Rectal smooth muscle tissue (tissue), 1 donor: ENCODE measurements around the gene PYGO2.

ENCODE experiments used
- H3K27ac ChIP-seq: one replicate; pipeline ENCODE4 v1.7.0; 2013; ENCODE audit warnings: low read depth, low read length, inconsistent platforms
- H3K27me3 ChIP-seq: one replicate; pipeline ENCODE4 v1.7.0; 2013; ENCODE audit warnings: low read length; ENCODE audit not compliant: control insufficient read depth, insufficient read depth
- H3K36me3 ChIP-seq: one replicate; pipeline ENCODE4 v1.7.0; 2013; ENCODE audit warnings: low read length; ENCODE audit not compliant: control insufficient read depth, insufficient read depth
- H3K4me1 ChIP-seq: one replicate; pipeline ENCODE4 v1.7.0; 2013; ENCODE audit warnings: low read length; ENCODE audit not compliant: control insufficient read depth, insufficient read depth
- H3K4me3 ChIP-seq: one replicate; pipeline ENCODE4 v1.7.0; 2013; ENCODE audit warnings: low read length
- H3K9ac ChIP-seq: one replicate; pipeline ENCODE4 v1.7.0; 2013; ENCODE audit warnings: low read length

PYGO2 gene

DNA sequence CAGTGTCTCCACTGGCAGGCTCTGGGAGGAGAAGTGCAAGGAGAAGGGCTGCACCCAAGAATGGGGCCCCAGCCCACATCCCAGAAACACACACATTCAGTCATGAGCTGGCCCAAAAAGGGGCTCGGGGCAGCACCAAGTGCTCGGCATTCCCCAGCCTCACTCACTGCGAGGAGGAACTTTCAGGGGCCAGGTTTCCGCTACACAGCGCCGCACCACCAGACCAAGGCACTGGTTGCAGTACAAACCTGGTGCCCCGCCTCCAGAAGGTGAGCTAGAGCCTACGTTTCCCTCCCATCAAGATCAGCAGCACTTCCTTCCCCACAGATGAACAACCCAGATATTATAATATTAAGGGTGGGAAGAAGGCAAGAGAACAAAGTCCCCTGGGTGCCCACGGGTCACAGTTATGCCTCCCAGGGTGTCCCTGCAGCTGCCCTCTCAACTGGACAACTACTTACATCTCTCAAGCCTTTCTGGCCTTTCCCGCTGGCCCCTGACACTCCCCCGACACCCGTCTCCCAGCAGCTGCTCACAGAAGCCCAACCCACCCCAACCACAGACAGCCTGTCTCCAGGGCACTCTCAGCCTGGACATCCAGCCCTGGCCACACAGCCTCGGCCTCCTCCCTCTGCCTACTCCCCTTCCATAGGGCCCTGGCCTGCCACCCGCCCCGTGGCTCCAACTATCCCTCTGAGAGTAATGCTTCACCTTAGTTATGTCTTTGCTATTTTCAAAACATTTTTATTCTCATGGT, 9.5 kb downstream of the PYGO2 start:
- Histone ChIP-seq H3K27ac (no peak overlapping the region), H3K4me1 (peaks cover 23% of the 10 kb centered on the region), H3K4me3 (no peak overlapping the region), H3K36me3 (peaks cover 23% of the 10 kb centered on the region), H3K9ac (no peak overlapping the region), H3K27me3 (no peaks in the 10 kb centered on the region)

DNA sequence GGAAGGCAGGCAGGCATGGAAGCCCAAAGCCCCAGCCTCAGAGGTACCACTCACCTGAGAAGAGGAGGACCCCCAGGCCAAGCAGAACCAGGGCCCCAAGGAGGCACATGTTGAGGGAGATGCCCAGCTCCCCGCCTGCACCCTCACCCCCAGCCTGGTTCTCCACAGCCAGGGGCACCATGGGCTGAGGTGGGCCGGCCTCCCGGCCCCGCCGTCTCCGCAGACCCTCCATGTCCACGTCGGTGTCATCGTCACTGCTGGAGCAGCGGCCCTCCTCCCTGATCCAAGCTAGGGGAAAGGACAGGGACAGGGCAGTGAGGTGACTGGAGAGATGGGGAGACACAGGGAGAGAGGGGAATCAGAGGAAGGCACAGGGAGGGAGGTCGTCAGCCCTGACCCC, 13.5 kb downstream of the PYGO2 start:
- Histone ChIP-seq H3K27ac (no peak overlapping the region), H3K9ac (no peak overlapping the region), H3K36me3 (peaks cover 27% of the 10 kb centered on the region), H3K4me3 (no peak overlapping the region), H3K4me1 (no peaks in the 10 kb centered on the region), H3K27me3 (no peaks in the 10 kb centered on the region)

DNA sequence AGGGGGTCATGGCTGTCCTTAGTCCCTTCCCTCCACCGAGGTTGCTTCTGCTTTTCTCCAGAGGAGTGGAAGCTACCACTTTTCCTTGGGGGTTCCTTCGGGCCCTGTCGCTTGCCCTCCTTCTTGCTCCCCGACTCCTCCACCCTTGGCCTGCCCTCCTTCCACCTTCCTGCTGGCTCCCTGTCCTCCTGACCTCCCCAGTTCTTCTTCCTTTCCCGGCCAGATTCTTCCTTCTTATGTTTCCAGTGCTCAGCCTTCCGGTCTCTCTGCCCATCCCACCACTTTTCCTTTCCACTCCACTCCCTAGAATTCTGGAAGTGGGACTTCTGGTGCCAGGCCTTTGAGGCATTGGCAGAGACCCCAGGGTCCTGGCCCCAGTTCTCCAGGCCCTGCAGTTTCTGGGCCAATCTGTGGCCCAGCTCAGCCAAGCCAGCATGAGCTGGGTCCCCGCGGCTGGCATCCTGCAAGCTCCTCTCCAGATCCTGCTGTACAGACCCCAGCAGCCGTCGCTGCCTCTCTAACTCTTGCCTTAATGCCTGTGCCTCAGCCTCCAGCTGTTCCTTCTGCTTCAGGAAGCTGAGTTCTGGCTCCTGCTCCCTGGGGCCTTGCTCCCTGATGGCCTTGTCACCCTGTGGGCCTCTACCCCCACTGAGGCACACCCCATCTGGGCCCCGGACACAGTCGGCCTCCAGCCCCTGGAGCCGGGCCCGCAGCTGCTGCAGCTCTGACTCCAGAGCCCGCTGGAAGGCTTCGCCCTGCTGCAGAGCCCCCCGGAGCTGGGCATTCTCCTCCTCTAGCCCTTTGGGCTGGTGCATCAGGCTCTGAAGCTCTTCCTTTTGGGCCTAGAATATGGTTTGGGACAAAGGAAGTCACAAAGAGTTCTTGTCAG, 15.4 kb downstream of the PYGO2 start:
- H3K27ac ChIP-seq: no peak overlapping the region
- H3K4me1 ChIP-seq: no peaks in the 10 kb centered on the region
- peaks cover 24% of the 10 kb centered on the region for H3K36me3 ChIP-seq
- H3K9ac ChIP-seq: no peak overlapping the region
- H3K27me3 ChIP-seq: no peaks in the 10 kb centered on the region
- no peak overlapping the region for H3K4me3 ChIP-seq

DNA sequence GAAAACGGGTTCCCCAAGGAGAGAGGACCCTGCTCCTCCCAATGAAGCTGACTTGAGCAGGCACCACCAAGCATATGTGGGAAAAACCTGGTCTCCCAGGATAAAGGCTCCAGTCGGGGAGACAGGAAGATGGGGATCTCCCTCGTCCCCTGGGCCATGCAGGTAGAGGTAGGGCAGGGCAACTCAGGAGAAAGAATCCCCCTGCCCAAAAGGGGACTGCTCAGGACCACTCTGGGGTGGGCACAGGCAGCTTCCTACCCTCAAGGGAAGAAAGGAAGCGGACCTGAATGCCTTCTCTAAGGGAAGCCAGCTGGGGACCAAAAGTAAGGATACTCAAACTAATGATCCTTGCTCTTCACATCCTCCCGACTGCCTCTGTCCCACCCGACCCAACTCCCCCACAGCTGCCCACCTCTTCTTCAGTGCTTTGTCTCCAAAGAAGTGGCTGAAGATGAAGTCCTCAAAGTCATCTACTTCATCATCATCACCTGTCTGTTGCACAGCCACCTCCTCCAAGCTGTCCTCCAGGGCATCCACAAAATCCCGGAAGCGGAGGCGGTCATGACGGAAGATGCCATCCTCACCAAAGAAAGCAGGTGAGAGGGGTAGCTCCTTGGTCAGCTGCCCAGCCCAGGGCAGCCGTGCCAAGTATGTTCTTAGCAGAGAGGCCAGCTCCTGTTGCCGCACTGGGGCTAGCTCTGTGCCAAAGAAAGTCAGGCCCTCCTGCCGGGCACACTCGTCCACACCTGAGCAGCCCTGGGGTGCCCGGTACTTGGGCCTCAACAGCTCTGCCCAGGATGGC, 16.2 kb downstream of the PYGO2 start:
- Histone ChIP-seq H3K4me1 (no peaks in the 10 kb centered on the region), H3K27ac (no peak overlapping the region), H3K36me3 (peaks cover 17% of the 10 kb centered on the region), H3K9ac (no peak overlapping the region), H3K4me3 (no peak overlapping the region), H3K27me3 (no peaks in the 10 kb centered on the region)

DNA sequence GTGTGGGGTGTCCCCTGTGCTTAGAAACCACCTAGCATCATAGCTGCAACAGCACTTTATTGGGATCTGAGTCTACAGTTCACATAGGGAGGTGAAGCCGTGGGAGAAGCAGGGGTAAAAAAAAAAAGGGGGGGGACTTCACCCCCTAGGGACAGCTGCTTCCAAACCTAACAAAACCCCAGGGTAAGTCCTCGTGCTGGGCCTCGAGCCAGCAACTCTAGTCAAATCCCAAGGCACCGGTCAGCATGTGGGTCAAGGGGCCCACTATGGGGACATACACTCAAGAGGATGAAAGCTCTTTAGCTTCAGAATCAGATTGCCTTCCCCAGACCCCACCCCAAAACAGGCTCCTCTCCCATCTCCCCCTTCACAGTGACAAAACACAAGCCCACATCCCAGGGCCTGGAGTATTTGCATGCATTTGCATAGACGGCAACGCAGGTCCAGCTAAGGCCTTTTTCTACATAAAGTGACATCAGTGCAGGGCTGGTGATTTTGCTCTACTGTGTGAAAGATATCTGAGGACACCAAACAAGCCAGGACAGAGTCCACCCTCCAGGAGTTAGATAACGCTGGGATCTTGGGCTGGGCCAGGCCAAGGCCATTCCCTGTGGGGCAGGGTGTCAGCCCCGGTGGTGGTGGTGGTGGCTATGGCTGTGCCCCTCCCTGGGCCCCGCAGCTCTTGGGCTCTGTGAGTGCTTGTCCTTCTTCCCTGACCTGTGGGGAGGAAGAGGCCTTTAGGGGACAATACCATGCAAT, 17.0 kb downstream of the PYGO2 start:
- H3K4me3 ChIP-seq: no peak overlapping the region
- no peaks in the 10 kb centered on the region for H3K4me1 ChIP-seq
- H3K27ac ChIP-seq: no peak overlapping the region
- peaks cover 17% of the 10 kb centered on the region for H3K36me3 ChIP-seq
- no peaks in the 10 kb centered on the region for H3K27me3 ChIP-seq
- H3K9ac ChIP-seq: no peak overlapping the region

DNA sequence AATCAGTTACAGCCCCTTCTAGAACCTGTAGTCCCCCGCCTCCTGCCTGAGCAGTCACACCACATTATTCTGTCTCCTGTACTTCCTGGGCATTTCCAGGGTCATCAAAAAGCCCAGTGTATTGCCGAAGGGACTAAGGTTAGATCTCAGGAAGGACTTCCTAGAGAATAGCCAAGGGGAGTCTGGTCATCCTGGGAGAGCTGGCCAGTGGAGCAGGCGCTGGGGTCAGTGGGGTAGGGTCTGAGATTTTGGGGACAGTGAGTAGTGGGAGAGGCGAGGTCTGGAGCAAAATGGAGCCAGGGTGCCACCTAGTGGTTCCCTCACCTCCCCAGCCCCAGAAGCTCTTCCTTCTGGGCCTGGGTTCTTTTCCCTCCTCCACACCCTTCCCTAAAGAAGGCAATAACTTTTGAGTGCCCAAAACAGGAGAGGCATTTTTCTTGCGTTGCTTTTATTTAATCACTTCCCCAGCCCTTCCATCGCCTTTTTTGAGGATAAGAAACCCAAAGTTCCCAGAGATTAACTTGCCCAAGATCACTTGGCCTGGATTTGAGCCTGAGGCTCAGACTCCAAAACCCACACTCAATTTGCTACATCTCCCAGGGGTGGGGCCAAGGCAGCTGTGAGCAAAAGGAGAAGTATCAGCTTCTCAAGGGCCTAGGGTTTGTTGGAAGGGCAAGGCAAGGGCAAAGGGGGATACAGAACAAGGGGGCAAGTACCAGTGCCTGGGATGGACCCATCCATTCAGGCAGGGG, 17.8 kb downstream of the PYGO2 start:
- H3K27ac ChIP-seq: no peak overlapping the region
- no peak overlapping the region for H3K9ac ChIP-seq
- no peaks in the 10 kb centered on the region for H3K27me3 ChIP-seq
- H3K36me3 ChIP-seq: peaks cover 17% of the 10 kb centered on the region
- no peak overlapping the region for H3K4me3 ChIP-seq
- H3K4me1 ChIP-seq: no peaks in the 10 kb centered on the region

DNA sequence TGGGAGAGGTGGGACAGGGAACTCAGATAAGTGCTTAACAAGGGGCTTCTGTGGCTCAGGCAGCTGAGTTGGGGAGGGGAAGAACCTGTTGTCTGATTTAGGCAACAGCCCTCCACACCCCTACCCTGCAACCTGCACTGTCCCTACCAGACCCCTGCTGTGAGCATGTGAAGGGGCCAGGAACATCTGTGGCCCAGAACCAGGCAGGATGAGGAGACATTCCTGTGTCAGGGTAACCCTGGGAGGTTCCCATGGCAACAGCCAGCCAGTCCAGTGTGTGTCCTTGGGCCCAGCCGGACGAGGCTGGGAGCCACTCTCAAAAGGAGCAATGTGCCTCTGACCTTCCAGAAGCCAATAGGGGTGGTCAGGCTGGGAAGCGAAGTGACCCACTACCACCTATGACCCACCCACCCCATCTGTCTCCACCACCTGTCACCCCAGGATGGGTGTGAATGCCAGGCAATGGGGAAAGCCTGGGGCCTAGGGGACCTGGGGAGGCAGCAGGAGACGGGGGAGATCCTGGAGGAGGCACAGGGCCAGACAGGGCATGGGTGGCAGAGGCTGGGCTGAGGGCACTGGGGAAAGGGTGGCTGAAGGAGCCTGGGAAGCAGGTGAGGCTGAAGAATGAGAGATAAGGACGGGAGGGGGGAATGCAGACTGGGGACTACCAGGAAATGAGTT, 20.1 kb downstream of the PYGO2 start:
- Histone ChIP-seq H3K36me3 (peaks cover 4% of the 10 kb centered on the region), H3K9ac (no peak overlapping the region), H3K4me3 (no peak overlapping the region), H3K27me3 (no peaks in the 10 kb centered on the region), H3K27ac (no peak overlapping the region), H3K4me1 (peaks cover 10% of the 10 kb centered on the region)

DNA sequence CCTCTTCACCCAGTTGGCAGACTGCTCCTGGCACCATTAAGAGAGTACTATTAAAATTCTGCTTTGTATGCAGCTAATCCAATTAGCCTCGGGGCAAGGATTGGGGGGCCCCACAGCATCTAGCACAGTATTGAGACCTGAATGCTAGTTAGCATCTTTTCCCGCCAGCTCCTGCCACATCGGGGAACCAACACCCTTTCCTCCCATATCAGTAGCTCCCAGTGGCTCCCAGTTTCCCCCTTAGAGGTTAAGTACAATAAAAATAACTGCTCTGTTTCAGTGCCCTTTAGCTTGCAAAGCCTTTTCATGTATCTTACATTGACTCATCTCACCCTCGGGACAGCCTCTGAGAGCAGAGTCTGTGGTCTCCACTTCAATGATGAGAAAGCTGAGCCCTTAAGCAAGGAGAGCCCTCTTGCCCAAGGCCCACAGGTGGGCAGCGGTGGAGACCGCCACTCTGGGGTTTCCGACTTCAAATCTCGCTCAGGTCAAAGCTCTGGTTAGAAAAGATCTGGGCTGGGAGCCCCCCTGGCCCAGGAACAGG, 20.9 kb downstream of the PYGO2 start:
- no peak overlapping the region for H3K9ac ChIP-seq
- peaks cover 10% of the 10 kb centered on the region for H3K4me1 ChIP-seq
- no peak overlapping the region for H3K27ac ChIP-seq
- no peaks in the 10 kb centered on the region for H3K36me3 ChIP-seq
- no peaks in the 10 kb centered on the region for H3K27me3 ChIP-seq
- H3K4me3 ChIP-seq: no peak overlapping the region

DNA sequence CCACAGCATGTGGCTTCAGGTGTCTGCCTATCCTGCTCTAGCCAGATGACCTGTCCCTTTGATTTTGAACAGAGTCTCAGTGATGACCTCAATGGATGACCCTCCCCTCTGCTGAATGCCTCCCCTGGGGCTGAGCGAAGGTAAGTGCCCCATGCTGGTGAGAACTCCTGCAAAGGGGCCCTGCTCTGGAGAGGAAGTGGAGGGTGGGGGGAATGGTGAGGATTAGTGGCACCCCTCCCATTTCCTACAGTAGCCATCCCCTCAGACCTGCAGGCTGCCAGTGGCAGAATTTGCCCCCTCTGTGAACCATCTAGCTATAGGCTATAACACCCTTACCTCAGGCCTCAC, 21.4 kb downstream of the PYGO2 start:
- H3K27ac ChIP-seq: peak overlapping the region; percentile 40
- peaks cover 13% of the 10 kb centered on the region for H3K4me1 ChIP-seq

DNA sequence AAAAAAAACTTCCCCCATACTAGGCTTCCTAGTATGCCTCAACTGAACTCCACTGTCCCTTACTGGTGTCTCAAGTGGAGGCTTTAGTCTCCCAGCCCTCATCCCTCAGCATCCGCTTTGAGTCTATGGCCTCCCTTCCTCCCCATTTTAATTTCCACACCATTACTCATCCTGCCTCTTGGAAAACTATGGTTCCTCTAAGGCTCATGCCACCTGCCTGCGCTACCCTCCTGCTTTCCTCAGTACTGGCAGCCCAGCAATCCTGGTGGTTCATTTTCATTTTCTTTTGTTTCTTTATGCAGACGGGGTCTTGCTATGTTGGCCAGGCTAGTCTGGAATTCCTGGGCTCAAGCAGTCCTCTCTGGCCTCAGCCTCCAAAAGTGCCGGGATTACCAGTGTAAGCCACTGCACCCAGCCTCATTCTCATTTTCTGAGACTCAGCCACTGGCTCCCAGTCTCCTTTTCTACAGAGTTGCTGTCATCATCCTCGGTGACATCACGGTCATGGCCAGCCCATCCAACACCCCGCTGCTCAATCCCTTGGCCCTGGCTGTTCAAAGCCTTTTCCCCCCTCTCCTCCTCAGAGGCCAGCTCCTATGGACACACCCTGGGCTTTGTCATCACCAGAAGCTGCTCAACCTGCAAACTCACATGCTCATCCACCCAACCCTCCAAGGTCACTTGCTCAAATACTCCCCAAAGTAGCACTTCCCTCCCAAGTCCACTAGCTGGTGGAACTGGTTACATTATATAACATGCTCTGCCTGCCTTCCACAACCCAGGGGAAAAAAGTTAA, 22.8 kb downstream of the PYGO2 start:
- Histone ChIP-seq H3K4me1 (peaks cover 13% of the 10 kb centered on the region), H3K9ac (no peak overlapping the region), H3K4me3 (no peak overlapping the region), H3K27ac (peak overlapping the region; percentile 100), H3K27me3 (no peaks in the 10 kb centered on the region), H3K36me3 (no peaks in the 10 kb centered on the region)

More for the DNA sequence above, 21.4 kb downstream of the PYGO2 start:
- H3K27me3 ChIP-seq: no peaks in the 10 kb centered on the region
- no peaks in the 10 kb centered on the region for H3K36me3 ChIP-seq
- H3K4me3 ChIP-seq: no peak overlapping the region
- H3K9ac ChIP-seq: no peak overlapping the region
